Heart right ventricle (tissue), 16 donors: Measurements from ENCODE around the gene RAD51. TPM values are rescaled to one million over a fixed set of nuclear protein-coding genes. Genes with fewer than 3 reads are reported as not detected.

Experiments
- ATAC-seq, 8 donors: fragments of 200-7000 bp; cut with Tn5 transposase; one replicate each; pipeline ENCODE4 v1.9.1; 2020; ENCODE audit warnings: mild to moderate bottlenecking in 8 of 8, moderate library complexity in 8 of 8, moderate number of reproducible peaks in 1 of 8
- DNase-seq, 2 donors: peaks; one replicate each; pipeline ENCODE4 v3.0.0-alpha.2; 2020
- H3K27ac ChIP-seq, 10 donors: fragments of 200-600 bp; sonication (generic) in 2 of 10; one replicate each; pipeline versions ENCODE4 v1.5.0 to v1.8.0; 2020 to 2022; ENCODE audit warnings: mild to moderate bottlenecking in 3 of 10
- H3K27me3 ChIP-seq, 7 donors: fragments of 200-600 bp; one replicate each; pipeline ENCODE4 v1.8.0; 2021 to 2022; ENCODE audit warnings: mild to moderate bottlenecking in 2 of 7
- H3K36me3 ChIP-seq, 9 donors: fragments of 200-600 bp; sonication (generic) in 1 of 9; one replicate each; pipeline versions ENCODE4 v1.5.0 to v1.8.0; 2020 to 2022; ENCODE audit warnings: mild to moderate bottlenecking in 2 of 9
- H3K4me1 ChIP-seq, 9 donors: fragments of 200-600 bp; sonication (generic) in 1 of 9; one replicate each; pipeline versions ENCODE4 v1.5.0 to v1.8.0; 2020 to 2022; ENCODE audit warnings: mild to moderate bottlenecking in 4 of 9
- H3K4me3 ChIP-seq, 10 donors: fragments of 200-600 bp; sonication (generic) in 2 of 10; one replicate each; pipeline versions ENCODE4 v1.5.0 to v1.8.0; 2020 to 2022; ENCODE audit warnings: mild to moderate bottlenecking in 7 of 10, moderate library complexity in 2 of 10
- H3K9me3 ChIP-seq, 11 donors: fragments of 200-600 bp in 10 of 11; sonication (generic) in 2 of 11; one replicate each; pipeline versions ENCODE4 v1.5.0 to v1.8.0; 2013 to 2022; ENCODE audit warnings: mild to moderate bottlenecking in 2 of 11, control low read depth in 1 of 11, moderate library complexity in 1 of 11
- CTCF ChIP-seq, 9 donors: fragments of 200-600 bp; sonication (generic) in 2 of 9; IDR thresholded peaks; one replicate each; pipeline versions ENCODE4 v1.5.0 to v1.8.0; 2021 to 2022; ENCODE audit warnings: antibody characterized with exemption in 9 of 9, mild to moderate bottlenecking in 5 of 9, moderate library complexity in 1 of 9
- WGBS, 2 donors: extraction: QIAGEN DNeasy Blood & Tissue Kit; methylation state at CpG; one replicate each; pipeline ENCODE4 v1.1.7; 2013; ENCODE audit warnings: inconsistent platforms in 1 of 2; 5-methylcytosine and 5-hydroxymethylcytosine counted together
- intact Hi-C, 10 donors: fragments of 100-400 bp; cut with DNase I; formaldehyde crosslinking; loops; one replicate each; pipeline versions ENCODE4 v1.11.1 to v1.14.2; 2022
- polyA plus RNA-seq, 2 donors: library from polyadenylated mRNA; stranded (reverse); fragments of 200-250 nt; gene quantifications; one replicate each; pipeline ENCODE4 v1.2.3, GENCODE V29; 2013
- total RNA-seq, 10 donors: library from RNA; stranded (reverse); fragmentation: NEBNext Ultra II Directional in 3 of 10; extraction: Animal tissue kit (Norgen Biotek cat#: 25700) in 3 of 10; gene quantifications; one replicate each; pipeline versions ENCODE4 v1.2.1 to v1.2.4, GENCODE V29; 2021 to 2023
- donor health status: Arrhythmogenic right ventricular cardiomyopathy.
- donor health status: ischemic (EF 13 %, LVEDD 7.1; RV severe dilation, severe dysfunction).
- donor health status: healthy with polysubstance abuse.
- donor health status: DM: no; HTN: yes; CAD: no.
- donor health status: DM: no; HTN: no; CAD: no.
- donor health status: ischemic (EF 25% LVEDD 6.9; RV normal size, moderate dysfunction).
- donor health status: ischemic (EF 25% LVEDD 5.7; RV mildly dilated, moderate dysfunction).
- donor health status: healthy.
- donor health status: DM: yes; HTN: yes; CAD: no.
- donor health status: Ischemic cardiomyopathy.
- donor health status: ischemic (EF 35%, LVEDD 5.7; RV mildly dilated, moderate dysfunction).
- donor health status: nonischemic (EF 11% LVEDD 7.7; RV severe dilation, severe dysfunction).
- donor health status: DM: yes; HTN: yes; CAD: no.
- donor health status: PGD.
- donor health status: ischemic (EF 29% LVEDD 5.4; RV normal size, mild dysfunction).
- donor health status: nonischemic (EF 23%, LVEDD 6.1; RV moderate dilation, normal function).

RAD51 gene
- total and polyA plus RNA-seq, 12 donors, result 0.30 to 3.6 (median 0.61) TPM; not detected in 1

- intact Hi-C loops, result no loop called here
- H3K4me1 ChIP-seq, result peaks cover 0 to under 1% (median 0%) of the 10 kb centered on the region in 9 donors
- DNase-seq, result no peak
- no peaks in the 10 kb centered on the region for H3K27me3 ChIP-seq
- H3K27ac ChIP-seq, result no peak overlapping the region
- no peaks in the 10 kb centered on the region for H3K9me3 ChIP-seq
- H3K36me3 ChIP-seq, result peaks cover 0 to 100% (median 51%) of the 10 kb centered on the region in 9 donors
- ATAC-seq, result no peak
- WGBS, 2 donors, result 87 to 88% methylated on average over 4 of the region's 4 CpGs
- H3K4me3 ChIP-seq, result no peak overlapping the region
- no peak for TF ChIP-seq CTCF (IDR thresholded peaks at IDR 0.05)
Measured at GRCh38 chr15:40736575-40736974, 41.6 kb downstream of the RAD51 start.

GRCh38 chr15:40737048-40737447, 42.1 kb downstream of the RAD51 start:
- WGBS, 2 donors, result 94 to 95% methylated on average over 3 of the region's 3 CpGs
- Histone ChIP-seq H3K36me3 (peaks cover 0 to 100% (median 53%) of the 10 kb centered on the region in 9 donors), H3K27me3 (no peaks in the 10 kb centered on the region)

GRCh38 chr15:40739047-40739446, 44.1 kb downstream of the RAD51 start:
- Histone ChIP-seq H3K4me1 (peaks cover 0 to 13% (median 0%) of the 10 kb centered on the region in 9 donors), H3K36me3 (peaks cover 0 to 100% (median 57%) of the 10 kb centered on the region in 9 donors), H3K9me3 (no peaks in the 10 kb centered on the region), H3K27ac (no peak overlapping the region), H3K4me3 (no peak overlapping the region), H3K27me3 (no peaks in the 10 kb centered on the region)
- no peak for DNase-seq
- ATAC-seq, result no peak
- no peak for TF ChIP-seq CTCF (IDR thresholded peaks at IDR 0.05)
- WGBS, 2 donors, result 58 to 74% methylated on average over 2 of the region's 2 CpGs
- intact Hi-C loops, result no loop called here

More at GRCh38 chr15:40737048-40737447, 42.1 kb downstream of the RAD51 start:
- ATAC-seq (no peak), DNase-seq (no peak)
- Histone ChIP-seq H3K27ac (no peak overlapping the region), H3K4me3 (no peak overlapping the region), H3K4me1 (no peaks in the 10 kb centered on the region), H3K9me3 (no peaks in the 10 kb centered on the region)
- intact Hi-C loops, result no loop called here
- no peak for TF ChIP-seq CTCF (IDR thresholded peaks at IDR 0.05)

GRCh38 chr15:40739854-40740253, 44.9 kb downstream of the RAD51 start:
- WGBS, 2 donors, result 98 to 100% methylated on average over 2 of the region's 2 CpGs
- H3K36me3 ChIP-seq, result peaks cover 0 to 99% (median 57%) of the 10 kb centered on the region in 9 donors
- no peak for TF ChIP-seq CTCF (IDR thresholded peaks at IDR 0.05)
- no peaks in the 10 kb centered on the region for H3K27me3 ChIP-seq
- H3K9me3 ChIP-seq, result no peaks in the 10 kb centered on the region
- intact Hi-C loops, result loop anchor here in 1 of 10 donors (5.0 kb wide), 1 partner anchor 48 kb away; no protein-coding TSS in a partner anchor
- no peak overlapping the region for H3K4me3 ChIP-seq
- no peak for ATAC-seq
- H3K27ac ChIP-seq, result no peak overlapping the region
- H3K4me1 ChIP-seq, result peaks cover 0 to 21% (median 0%) of the 10 kb centered on the region in 9 donors
- DNase-seq, result no peak
